PC-9 (cell line): ENCODE measurements around the gene SGTA. TPM values are rescaled to one million over a fixed set of nuclear protein-coding genes. Genes with fewer than 3 reads are reported as not detected.

ENCODE experiments used
- BruUV-seq: library from RNA; stranded (reverse); fragments of 400-500 nt; replicated peaks from 2 replicates; lab custom pipeline; 2021; lab: Mats Ljungman, UMichigan
- CTCF ChIA-PET: fragments of 300-600 bp; sonication (Branson Sonifier 250); formaldehyde crosslinking; loops from one replicate; lab custom pipeline; 2022; ENCODE audit warnings: antibody characterized with exemption; lab: Charles Lee
- POLR2A ChIA-PET: fragments of 300-600 bp; sonication (Branson Sonifier 250); formaldehyde crosslinking; loops from one replicate; lab custom pipeline; 2022; ENCODE audit warnings: antibody characterized with exemption; ENCODE audit not compliant: unreplicated experiment; lab: Charles Lee
- DNase-seq, 2 experiments: peaks; one replicate each; pipeline versions ENCODE4 v3.0.0 to v3.0.0-alpha.2; 2015 to 2022; ENCODE audit warnings: mixed read lengths in 1 of 2
- H2AFZ ChIP-seq: fragments of 200-600 bp; sonication (generic); 2 replicates; pipeline ENCODE4 v1.8.1; 2017; ENCODE audit warnings: antibody characterized with exemption
- H3F3A ChIP-seq: fragments of 200-600 bp; sonication (generic); 2 replicates; pipeline ENCODE4 v1.8.1; 2017; ENCODE audit warnings: antibody characterized with exemption, mild to moderate bottlenecking, low read depth; ENCODE audit not compliant: insufficient read depth
- H3K27ac ChIP-seq: fragments of 200-600 bp; sonication (generic); 2 replicates; pipeline ENCODE4 v1.6.1; 2016; ENCODE audit warnings: mixed run types
- H3K27me3 ChIP-seq: fragments of 200-600 bp; sonication (generic); 2 replicates; pipeline ENCODE4 v1.6.1; 2016; ENCODE audit warnings: low read depth, mixed run types; ENCODE audit not compliant: insufficient read depth
- H3K36me3 ChIP-seq: fragments of 200-600 bp; sonication (generic); 2 replicates; pipeline ENCODE4 v1.6.1; 2016; ENCODE audit warnings: low read depth, mixed run types
- H3K4me1 ChIP-seq: fragments of 200-600 bp; sonication (generic); replicated peaks from 2 replicates; pipeline ENCODE4 v1.6.1; 2016; ENCODE audit warnings: mixed run types; ENCODE audit not compliant: insufficient read depth
- H3K4me2 ChIP-seq: fragments of 200-600 bp; sonication (generic); 2 replicates; pipeline ENCODE4 v1.6.1; 2017; ENCODE audit warnings: mixed run types
- H3K4me3 ChIP-seq: fragments of 200-600 bp; sonication (generic); 2 replicates; pipeline ENCODE4 v1.6.1; 2016; ENCODE audit warnings: mixed run types
- H3K79me2 ChIP-seq: fragments of 200-600 bp; sonication (generic); 2 replicates; pipeline ENCODE4 v1.6.1; 2017; ENCODE audit warnings: low read depth, mixed run types
- H3K9me2 ChIP-seq: fragments of 200-600 bp; sonication (generic); 2 replicates; pipeline ENCODE4 v1.8.1; 2017; ENCODE audit warnings: mild to moderate bottlenecking; ENCODE audit not compliant: insufficient read depth
- H3K9me3 ChIP-seq: fragments of 200-600 bp; sonication (generic); 2 replicates; pipeline ENCODE4 v1.8.1; 2016; ENCODE audit warnings: low read depth; ENCODE audit not compliant: insufficient read depth
- H4K20me1 ChIP-seq: fragments of 200-600 bp; sonication (generic); 2 replicates; pipeline ENCODE4 v1.8.1; 2017; ENCODE audit not compliant: insufficient read depth
- EZH2 ChIP-seq: fragments of 200-600 bp; sonication (generic); IDR thresholded peaks from 2 replicates; pipeline ENCODE4 v1.8.0; 2017; ENCODE audit warnings: antibody characterized with exemption, low read depth
- intact Hi-C: fragments of 100-400 bp; cut with micrococcal nuclease; formaldehyde crosslinking; loops from one replicate; pipeline ENCODE4 v1.10.0; 2022; ENCODE audit not compliant: unreplicated experiment
- total RNA-seq: library from RNA; stranded (reverse); gene quantifications from 2 replicates; pipeline ENCODE4 v1.2.3, GENCODE V29; 2021
- TF ChIP-seq, protein P1 (sequence below): fragments of 200-600 bp; sonication (generic); conservative IDR thresholded peaks from 2 replicates; pipeline ENCODE4 v1.6.1; 2017; ENCODE audit warnings: mixed run types, antibody characterized with exemption, mild to moderate bottlenecking, moderate library complexity

SGTA gene
- total RNA-seq, 1 experiment from 2014 or later, result 40.7 TPM

DNA sequence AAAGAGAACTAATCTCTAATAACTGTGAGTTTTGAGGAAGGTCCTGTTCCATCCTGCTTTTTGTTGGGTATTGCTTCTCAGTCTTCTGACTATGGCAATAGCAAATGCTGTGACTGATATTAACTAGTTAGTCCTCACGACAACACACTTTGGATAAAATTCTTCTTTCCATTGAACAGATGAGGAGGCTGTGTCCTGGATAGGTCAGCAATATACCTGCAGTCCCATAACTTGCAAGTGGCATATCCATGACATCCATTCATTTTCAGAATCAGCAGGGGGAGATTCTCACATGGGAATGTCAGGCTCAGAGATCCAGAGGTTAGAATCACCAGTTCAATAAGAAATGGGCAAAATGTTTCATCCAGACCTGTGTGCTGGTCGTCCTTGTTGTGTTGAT, 43.9 kb upstream of the SGTA start:
- BruUV-seq, result no TSS peak
- Histone ChIP-seq H3K27ac (no peak overlapping the region), H3K27me3 (no peaks in the 10 kb centered on the region), H3K4me2 (no peak overlapping the region), H3K4me1 (no peaks in the 10 kb centered on the region), H3F3A (no peaks in the 10 kb centered on the region), H3K9me3 (peaks cover 3% of the 10 kb centered on the region; the same call in 1 of the 2 replicates), H4K20me1 (no peaks in the 10 kb centered on the region), H3K4me3 (no peak overlapping the region), H3K36me3 (no peaks in the 10 kb centered on the region), H2AFZ (no peak overlapping the region), H3K79me2 (no peaks in the 10 kb centered on the region), H3K9me2 (no peaks in the 10 kb centered on the region)
- TF ChIP-seq, protein P1, sequence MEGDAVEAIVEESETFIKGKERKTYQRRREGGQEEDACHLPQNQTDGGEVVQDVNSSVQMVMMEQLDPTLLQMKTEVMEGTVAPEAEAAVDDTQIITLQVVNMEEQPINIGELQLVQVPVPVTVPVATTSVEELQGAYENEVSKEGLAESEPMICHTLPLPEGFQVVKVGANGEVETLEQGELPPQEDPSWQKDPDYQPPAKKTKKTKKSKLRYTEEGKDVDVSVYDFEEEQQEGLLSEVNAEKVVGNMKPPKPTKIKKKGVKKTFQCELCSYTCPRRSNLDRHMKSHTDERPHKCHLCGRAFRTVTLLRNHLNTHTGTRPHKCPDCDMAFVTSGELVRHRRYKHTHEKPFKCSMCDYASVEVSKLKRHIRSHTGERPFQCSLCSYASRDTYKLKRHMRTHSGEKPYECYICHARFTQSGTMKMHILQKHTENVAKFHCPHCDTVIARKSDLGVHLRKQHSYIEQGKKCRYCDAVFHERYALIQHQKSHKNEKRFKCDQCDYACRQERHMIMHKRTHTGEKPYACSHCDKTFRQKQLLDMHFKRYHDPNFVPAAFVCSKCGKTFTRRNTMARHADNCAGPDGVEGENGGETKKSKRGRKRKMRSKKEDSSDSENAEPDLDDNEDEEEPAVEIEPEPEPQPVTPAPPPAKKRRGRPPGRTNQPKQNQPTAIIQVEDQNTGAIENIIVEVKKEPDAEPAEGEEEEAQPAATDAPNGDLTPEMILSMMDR, result no peak
- no peak for TF ChIP-seq EZH2
- POLR2A ChIA-PET, result no interaction called here
- no peak for DNase-seq
- intact Hi-C loops, result no loop called here
- CTCF ChIA-PET, result no interaction called here

- Histone ChIP-seq H3K79me2 (no peaks in the 10 kb centered on the region), H3K4me3 (no peak overlapping the region), H3K9me3 (peaks cover 3% of the 10 kb centered on the region; the same call in 1 of the 2 replicates), H3K27me3 (no peaks in the 10 kb centered on the region), H4K20me1 (no peaks in the 10 kb centered on the region), H3K4me1 (no peaks in the 10 kb centered on the region), H2AFZ (no peak overlapping the region), H3K9me2 (no peaks in the 10 kb centered on the region), H3K36me3 (no peaks in the 10 kb centered on the region), H3K4me2 (no peak overlapping the region), H3K27ac (no peak overlapping the region), H3F3A (no peaks in the 10 kb centered on the region)
- TF ChIP-seq, protein P1, result no peak
- TF ChIP-seq EZH2, result no peak
- intact Hi-C loops, result no loop called here
- CTCF ChIA-PET, result no interaction called here
- no TSS peak for BruUV-seq
- no peak for DNase-seq
- POLR2A ChIA-PET, result no interaction called here
These were observed 41.1 kb upstream of the SGTA start for GRCh38 chr19:2824129-2824528.

DNA sequence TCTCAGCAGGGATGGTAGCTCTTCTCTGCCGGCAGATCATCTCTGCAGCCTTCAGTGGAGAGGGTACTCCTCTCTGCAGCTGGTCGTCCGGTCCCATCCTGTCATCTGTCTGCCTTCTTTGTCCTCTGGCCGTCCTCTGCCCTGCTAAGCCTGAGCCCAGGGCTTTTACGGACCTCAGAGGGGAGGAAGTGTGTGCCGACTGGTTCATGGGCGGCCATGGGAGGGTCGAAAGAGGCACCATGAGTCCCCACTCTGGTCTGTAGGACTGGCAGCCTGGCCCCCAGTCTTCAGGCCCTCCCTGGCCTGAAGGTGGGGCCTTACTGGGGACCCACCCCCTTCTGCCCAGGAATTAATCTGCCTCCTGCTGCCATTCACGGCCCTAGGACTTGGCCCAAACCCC, 40.6 kb upstream of the SGTA start:
- H3K4me2 ChIP-seq, result no peak overlapping the region
- H3K4me1 ChIP-seq, result no peaks in the 10 kb centered on the region
- H2AFZ ChIP-seq, result no peak overlapping the region
- no peak overlapping the region for H3K27ac ChIP-seq
- BruUV-seq, result no TSS peak
- no peaks in the 10 kb centered on the region for H3K27me3 ChIP-seq
- ChIA-PET CTCF (interaction anchor here (0.6 kb wide), 1 partner anchor 130 kb away, joined by 3 read pairs; no protein-coding TSS in a partner anchor), POLR2A (no interaction called here)
- TF ChIP-seq, protein P1, result no peak
- TF ChIP-seq EZH2, result no peak
- no peaks in the 10 kb centered on the region for H4K20me1 ChIP-seq
- DNase-seq, result no peak
- no peaks in the 10 kb centered on the region for H3K79me2 ChIP-seq
- intact Hi-C loops, result no loop called here
- no peaks in the 10 kb centered on the region for H3K9me2 ChIP-seq
- H3K9me3 ChIP-seq, result peaks cover 1% of the 10 kb centered on the region; the same call in 1 of the 2 replicates
- no peaks in the 10 kb centered on the region for H3K36me3 ChIP-seq
- no peak overlapping the region for H3K4me3 ChIP-seq
- no peaks in the 10 kb centered on the region for H3F3A ChIP-seq
